Loucy (cell line): ENCODE measurements around the gene TBC1D7.
A peak's percentile ranks its signal among the peaks of the same experiment; 100 is the strongest.

ENCODE experiments used
- H2AFZ ChIP-seq: fragments of 200-600 bp; sonication (generic); 2 replicates; pipeline ENCODE4 v1.6.0; 2016; ENCODE audit warnings: antibody characterized with exemption, mild to moderate bottlenecking, low read length, moderate library complexity
- H3F3A ChIP-seq: fragments of 200-600 bp; 2 replicates; pipeline ENCODE4 v1.6.0; 2016; ENCODE audit warnings: antibody characterized with exemption, low read depth, mild to moderate bottlenecking
- H3K27me3 ChIP-seq: fragments of 200-600 bp; sonication (generic); 2 replicates; pipeline ENCODE4 v1.6.1; 2014; ENCODE audit warnings: low read length, mild to moderate bottlenecking; ENCODE audit not compliant: insufficient read depth, poor library complexity, severe bottlenecking
- H3K36me3 ChIP-seq: fragments of 200-600 bp; sonication (generic); 2 replicates; pipeline ENCODE4 v1.6.1; 2016; ENCODE audit warnings: low read length; ENCODE audit not compliant: insufficient read depth
- H3K4me1 ChIP-seq: fragments of 200-600 bp; sonication (generic); 2 replicates; pipeline ENCODE4 v1.5.1; 2014; ENCODE audit warnings: low read length, mild to moderate bottlenecking; ENCODE audit not compliant: insufficient read depth, poor library complexity, severe bottlenecking
- H3K4me2 ChIP-seq: fragments of 200-600 bp; sonication (generic); 2 replicates; pipeline ENCODE4 v1.6.0; 2014; ENCODE audit warnings: antibody characterized with exemption, low read length, low read depth, mild to moderate bottlenecking; ENCODE audit not compliant: poor library complexity, severe bottlenecking
- H3K4me3 ChIP-seq: fragments of 200-600 bp; sonication (generic); 2 replicates; pipeline ENCODE4 v1.5.1; 2014; ENCODE audit warnings: low read length, mild to moderate bottlenecking, mixed read lengths; ENCODE audit not compliant: poor library complexity, severe bottlenecking
- H3K79me2 ChIP-seq: fragments of 200-600 bp; sonication (generic); 2 replicates; pipeline ENCODE4 v1.6.1; 2014; ENCODE audit warnings: low read length; ENCODE audit not compliant: insufficient read depth
- H3K9ac ChIP-seq: fragments of 200-600 bp; sonication (generic); 2 replicates; pipeline ENCODE4 v1.6.0; 2014; ENCODE audit warnings: mild to moderate bottlenecking, low read depth, low read length, moderate library complexity; ENCODE audit not compliant: poor library complexity, severe bottlenecking
- H3K9me2 ChIP-seq: fragments of 200-600 bp; sonication (generic); replicated peaks from 2 replicates; pipeline ENCODE4 v1.6.1; 2016; ENCODE audit warnings: low read depth, low read length, mixed read lengths
- H3K9me3 ChIP-seq: fragments of 200-600 bp; sonication (generic); 2 replicates; pipeline ENCODE4 v1.6.1; 2014; ENCODE audit warnings: mild to moderate bottlenecking, antibody characterized with exemption, low read length, low read depth; ENCODE audit not compliant: insufficient read depth
- H4K20me1 ChIP-seq: fragments of 200-600 bp; sonication (generic); 2 replicates; pipeline ENCODE4 v1.6.0; 2014; ENCODE audit warnings: antibody characterized with exemption, low read length, mild to moderate bottlenecking; ENCODE audit not compliant: insufficient read depth, poor library complexity, severe bottlenecking
- CTCF ChIP-seq: fragments of 200-600 bp; sonication (generic); conservative IDR thresholded peaks from 2 replicates; pipeline ENCODE4 v1.5.1; 2014; ENCODE audit warnings: mild to moderate bottlenecking, antibody characterized with exemption, low read length
- EZH2phosphoT487 ChIP-seq: fragments of 200-600 bp; IDR thresholded peaks from 2 replicates; pipeline ENCODE4 v1.6.1; 2018; ENCODE audit warnings: antibody characterized with exemption, mild to moderate bottlenecking, moderate library complexity, borderline replicate concordance

Gene TBC1D7

GRCh38 chr6:13280254-13280653, 48.1 kb downstream of the TBC1D7 start:
- no peaks in the 10 kb centered on the region for H3K79me2 ChIP-seq
- no peak overlapping the region for H3K9ac ChIP-seq
- no peak overlapping the region for H3K4me2 ChIP-seq
- peaks cover 5% of the 10 kb centered on the region for H3K4me1 ChIP-seq
- no peaks in the 10 kb centered on the region for H3K9me3 ChIP-seq
- no peaks in the 10 kb centered on the region for H3K9me2 ChIP-seq
- no peaks in the 10 kb centered on the region for H3F3A ChIP-seq
- TF ChIP-seq EZH2phosphoT487 (no peak), CTCF (no peak)
- no peaks in the 10 kb centered on the region for H3K27me3 ChIP-seq
- no peaks in the 10 kb centered on the region for H3K36me3 ChIP-seq
- no peaks in the 10 kb centered on the region for H4K20me1 ChIP-seq
- H3K4me3 ChIP-seq = no peak overlapping the region
- H2AFZ ChIP-seq = no peak overlapping the region

GRCh38 chr6:13278991-13279390, 49.3 kb downstream of the TBC1D7 start:
- H3K4me2 ChIP-seq = no peak overlapping the region

GRCh38 chr6:13278164-13278563, 50.2 kb downstream of the TBC1D7 start:
- Histone ChIP-seq H3K36me3 (no peaks in the 10 kb centered on the region), H3F3A (no peaks in the 10 kb centered on the region), H2AFZ (no peak overlapping the region), H4K20me1 (no peaks in the 10 kb centered on the region), H3K4me3 (no peak overlapping the region), H3K9me3 (no peaks in the 10 kb centered on the region), H3K9me2 (no peaks in the 10 kb centered on the region), H3K79me2 (no peaks in the 10 kb centered on the region), H3K9ac (no peak overlapping the region), H3K4me1 (no peaks in the 10 kb centered on the region), H3K27me3 (no peaks in the 10 kb centered on the region), H3K4me2 (no peak overlapping the region)
- TF ChIP-seq EZH2phosphoT487 (no peak), CTCF (peak; percentile 70)

More at GRCh38 chr6:13278991-13279390, 49.3 kb downstream of the TBC1D7 start:
- Histone ChIP-seq H3K36me3 (no peaks in the 10 kb centered on the region), H3K27me3 (no peaks in the 10 kb centered on the region), H3F3A (no peaks in the 10 kb centered on the region), H3K4me3 (no peak overlapping the region), H3K9ac (no peak overlapping the region), H2AFZ (no peak overlapping the region), H3K9me3 (no peaks in the 10 kb centered on the region), H4K20me1 (no peaks in the 10 kb centered on the region), H3K4me1 (no peaks in the 10 kb centered on the region), H3K9me2 (no peaks in the 10 kb centered on the region), H3K79me2 (no peaks in the 10 kb centered on the region)
- TF ChIP-seq CTCF (no peak), EZH2phosphoT487 (no peak)
